H54 (cell line): Measurements from ENCODE around the gene MTERF1.

ENCODE experiments used
- DNase-seq: peaks from one replicate; pipeline ENCODE4 v3.0.0; 2011; ENCODE audit warnings: low spot score, mixed read lengths; ENCODE audit not compliant: insufficient read length
- FAIRE-seq: peaks from 3 replicates; lab custom pipeline; 2011; peaks lifted over from hg19 to GRCh38; lab: Jason Lieb, UNC
- POLR2A ChIP-seq: IDR thresholded peaks from 2 replicates; pipeline ENCODE4 v1.6.1; 2011; ENCODE audit warnings: low read depth, mild to moderate bottlenecking, low read length

The MTERF1 gene, protein sequence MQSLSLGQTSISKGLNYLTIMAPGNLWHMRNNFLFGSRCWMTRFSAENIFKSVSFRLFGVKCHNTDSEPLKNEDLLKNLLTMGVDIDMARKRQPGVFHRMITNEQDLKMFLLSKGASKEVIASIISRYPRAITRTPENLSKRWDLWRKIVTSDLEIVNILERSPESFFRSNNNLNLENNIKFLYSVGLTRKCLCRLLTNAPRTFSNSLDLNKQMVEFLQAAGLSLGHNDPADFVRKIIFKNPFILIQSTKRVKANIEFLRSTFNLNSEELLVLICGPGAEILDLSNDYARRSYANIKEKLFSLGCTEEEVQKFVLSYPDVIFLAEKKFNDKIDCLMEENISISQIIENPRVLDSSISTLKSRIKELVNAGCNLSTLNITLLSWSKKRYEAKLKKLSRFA

GRCh38 chr7:91880413-91881241, at the start of gene MTERF1:
TSS of gene MTERF1 (minus strand) at chr7:91880702. CDS start at chr7:91880083, 619 bp downstream.
- DNase-seq (peak; percentile 80), FAIRE-seq (peak; percentile 81)
- TF ChIP-seq POLR2A = peak; percentile 75

DNA sequence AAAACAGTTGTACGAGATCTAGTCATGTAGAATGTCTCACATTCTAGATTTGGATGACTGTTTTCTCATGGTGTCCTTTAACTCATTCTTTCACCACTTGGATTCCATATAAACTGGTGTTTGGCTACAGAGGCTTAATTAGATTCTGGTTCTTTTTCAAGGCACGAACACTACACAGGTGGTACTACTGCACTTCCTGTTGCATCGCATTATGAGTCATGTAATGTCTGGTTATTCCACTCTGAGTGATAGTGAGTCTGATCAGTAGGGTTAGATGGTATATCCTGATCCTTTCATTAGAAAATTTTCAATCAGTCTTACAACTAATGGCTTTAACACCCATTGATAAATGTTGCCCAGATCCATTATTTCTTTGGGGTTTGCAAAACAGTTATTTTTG, 49.0 kb upstream of the MTERF1 start:
- peak; percentile 33 for FAIRE-seq

GRCh38 chr7:91927912-91928311, 47.4 kb upstream of the MTERF1 start:
- no peak for FAIRE-seq
- DNase-seq = no peak
- no peak for TF ChIP-seq POLR2A

More for the DNA sequence above, 49.0 kb upstream of the MTERF1 start:
- no peak for DNase-seq
- TF ChIP-seq POLR2A = no peak

DNA sequence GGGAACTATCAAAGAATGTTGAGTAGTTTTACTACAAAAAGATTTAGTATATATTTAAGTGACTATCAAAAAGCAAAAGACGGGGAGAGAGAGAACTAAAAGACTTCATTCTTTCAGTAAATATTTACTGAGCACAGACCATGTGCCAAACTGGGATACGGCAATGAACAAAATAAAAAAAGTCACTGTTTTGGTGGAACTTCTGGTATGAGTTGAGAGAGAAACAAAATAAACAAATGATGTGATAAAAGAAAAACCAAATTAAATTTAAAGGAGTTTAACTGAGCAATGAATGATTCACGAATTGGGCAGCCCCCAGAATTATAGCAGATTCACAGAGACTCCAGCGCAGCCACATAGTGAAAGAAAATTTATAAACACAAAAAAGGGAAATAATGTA, 42.4 kb upstream of the MTERF1 start:
- no peak for TF ChIP-seq POLR2A
- no peak for DNase-seq
- FAIRE-seq = no peak

- no peak for FAIRE-seq
- no peak for TF ChIP-seq POLR2A
- no peak for DNase-seq
Measured at GRCh38 chr7:91918356-91918755, 37.9 kb upstream of the MTERF1 start.

GRCh38 chr7:91916051-91916440, 35.5 kb upstream of the MTERF1 start:
- DNase-seq = no peak
- no peak for TF ChIP-seq POLR2A

GRCh38 chr7:91915401-91916050, 35.0 kb upstream of the MTERF1 start:
- DNase-seq = no peak

More at GRCh38 chr7:91916051-91916440, 35.5 kb upstream of the MTERF1 start:
- FAIRE-seq = no peak

DNA sequence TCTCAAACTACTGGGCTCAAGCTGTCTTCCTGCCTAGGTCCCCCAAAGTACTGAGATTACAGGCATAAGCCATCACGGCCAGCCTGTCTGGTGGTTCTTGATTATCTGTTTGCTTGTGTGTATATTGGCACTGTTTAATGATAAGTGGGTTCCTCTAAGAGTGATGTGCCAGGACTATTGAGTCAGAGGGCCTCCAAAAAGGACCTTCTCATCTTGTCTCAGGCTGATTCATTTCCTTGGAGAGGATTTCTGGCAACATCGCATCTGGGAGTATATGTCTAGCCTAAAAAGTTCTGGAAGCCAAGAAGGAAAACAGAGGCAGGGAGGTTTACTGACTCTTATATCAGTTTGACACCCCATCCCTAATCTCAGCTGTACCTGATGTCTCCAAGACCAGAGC, 33.1 kb upstream of the MTERF1 start:
- DNase-seq (no peak), FAIRE-seq (no peak)
- no peak for TF ChIP-seq POLR2A

More at GRCh38 chr7:91915401-91916050, 35.0 kb upstream of the MTERF1 start:
- TF ChIP-seq POLR2A = no peak
- FAIRE-seq = no peak

DNA sequence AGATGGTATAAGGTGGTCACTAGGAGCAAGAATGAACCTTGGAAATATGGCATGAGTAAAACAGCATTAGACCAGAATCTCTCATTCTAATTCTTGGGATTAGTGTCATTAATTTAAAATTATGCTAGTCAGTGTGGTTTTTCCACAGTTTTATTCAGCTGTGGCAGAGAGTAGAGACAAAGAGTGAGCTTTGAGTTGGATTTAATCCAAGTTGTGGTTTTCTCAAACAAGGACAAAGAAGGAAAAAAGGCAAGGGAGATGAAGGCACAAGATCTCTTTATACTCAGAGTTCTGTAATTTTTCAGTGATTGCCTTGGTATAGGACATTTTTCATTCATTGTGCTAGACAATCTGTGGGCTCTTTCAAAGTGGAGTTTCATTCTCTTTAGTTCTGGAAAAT, 32.0 kb upstream of the MTERF1 start:
- TF ChIP-seq POLR2A = no peak
- no peak for DNase-seq
- no peak for FAIRE-seq

DNA sequence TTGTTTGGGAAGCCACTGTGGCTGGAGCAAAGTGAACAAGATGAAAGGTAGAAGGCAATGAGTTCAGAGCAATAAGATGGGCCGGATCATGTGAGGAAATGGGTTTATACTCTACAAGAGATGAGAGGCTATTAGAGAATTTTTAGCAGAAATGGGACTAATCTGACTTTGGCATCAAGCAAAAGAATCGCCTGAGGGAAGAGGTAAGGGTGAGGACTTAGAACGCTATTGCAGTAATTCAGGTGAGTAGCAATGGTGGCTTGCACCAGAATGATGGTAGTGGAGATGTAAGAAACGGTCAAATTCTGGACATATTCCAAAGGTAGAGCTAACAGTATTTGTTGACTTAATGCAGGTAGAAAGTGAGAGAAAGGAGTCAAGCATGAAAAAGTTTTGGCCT, 30.6 kb upstream of the MTERF1 start:
- FAIRE-seq = no peak
- no peak for DNase-seq
- TF ChIP-seq POLR2A = no peak

DNA sequence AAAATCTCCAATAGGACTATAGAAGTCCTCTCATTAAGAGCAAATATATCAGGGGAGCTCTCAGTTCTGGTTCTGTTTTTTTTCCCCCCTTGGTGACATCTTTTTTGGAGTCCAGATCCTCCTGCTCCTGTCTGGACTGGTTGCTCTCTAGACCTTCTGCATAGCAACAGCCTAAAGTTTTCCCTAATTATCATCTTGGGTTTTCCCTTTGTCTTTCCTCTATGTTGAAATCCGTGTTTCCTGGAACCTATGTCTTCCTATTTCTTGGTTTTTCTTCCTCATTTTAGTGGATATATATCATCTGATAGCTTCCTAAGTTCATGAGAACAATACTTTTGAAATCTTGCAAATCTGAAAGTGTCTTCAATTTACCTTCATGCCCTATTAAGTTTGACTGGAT, 29.7 kb upstream of the MTERF1 start:
- no peak for TF ChIP-seq POLR2A
- no peak for FAIRE-seq

GRCh38 chr7:91899563-91899962, 19.1 kb upstream of the MTERF1 start:
- no peak for FAIRE-seq
- no peak for TF ChIP-seq POLR2A
- no peak for DNase-seq

More for the DNA sequence above, 29.7 kb upstream of the MTERF1 start:
- no peak for DNase-seq

GRCh38 chr7:91898240-91898992, 17.9 kb upstream of the MTERF1 start:
- no peak for TF ChIP-seq POLR2A
- FAIRE-seq = no peak
- DNase-seq = no peak
